Measurements from ENCODE around the gene RNF5.

- peak; percentile 62 for TF ChIP-seq CTCF (conservative IDR thresholded peaks at IDR 0.05; ENCODE audit: low read depth, low read length)
- no peak for TF ChIP-seq POLR2A (IDR thresholded peaks at IDR 0.05; ENCODE audit: low read depth, low read length)
- TF ChIP-seq MAZ (IDR thresholded peaks at IDR 0.05; ENCODE audit: borderline replicate concordance, low read depth, low read length): no peak
- no peak for TF ChIP-seq RFX5 (IDR thresholded peaks at IDR 0.05; ENCODE audit: low read depth, low read length)
- TF ChIP-seq CEBPB (IDR thresholded peaks at IDR 0.05; ENCODE audit: low read depth, low read length): no peak
- peak; percentile 58; the same call in 1 of the 2 replicates for TF ChIP-seq SMC3 (IDR thresholded peaks at IDR 0.05; ENCODE audit: low read depth, low read length)
- TF ChIP-seq, protein P1, sequence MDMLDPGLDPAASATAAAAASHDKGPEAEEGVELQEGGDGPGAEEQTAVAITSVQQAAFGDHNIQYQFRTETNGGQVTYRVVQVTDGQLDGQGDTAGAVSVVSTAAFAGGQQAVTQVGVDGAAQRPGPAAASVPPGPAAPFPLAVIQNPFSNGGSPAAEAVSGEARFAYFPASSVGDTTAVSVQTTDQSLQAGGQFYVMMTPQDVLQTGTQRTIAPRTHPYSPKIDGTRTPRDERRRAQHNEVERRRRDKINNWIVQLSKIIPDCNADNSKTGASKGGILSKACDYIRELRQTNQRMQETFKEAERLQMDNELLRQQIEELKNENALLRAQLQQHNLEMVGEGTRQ (IDR thresholded peaks at IDR 0.05; ENCODE audit: low read depth, low read length): no peak
- no peak for TF ChIP-seq BHLHE40 (IDR thresholded peaks at IDR 0.05; ENCODE audit: low read depth, low read length)
- TF ChIP-seq NFE2L2 (IDR thresholded peaks at IDR 0.05; ENCODE audit: low read depth, low read length): no peak
- TF ChIP-seq RAD21 (IDR thresholded peaks at IDR 0.05; ENCODE audit: low read length): peak; percentile 58
- TF ChIP-seq MAFK (IDR thresholded peaks at IDR 0.05; ENCODE audit: low read depth, low read length): no peak
- TF ChIP-seq FOS (IDR thresholded peaks at IDR 0.05; ENCODE audit: low read depth, low read length): no peak
- TF ChIP-seq ELK1 (IDR thresholded peaks at IDR 0.05; ENCODE audit: borderline replicate concordance, low read depth, low read length): no peak
These were observed 16.8 kb downstream of the RNF5 start for GRCh38 chr6:32194825-32195651.

Measured in IMR-90 (cell line).